ENCODE measurements around the gene OR2D2. TPM values are rescaled to one million over a fixed set of nuclear protein-coding genes. Genes with fewer than 3 reads are reported as not detected.

OR2D2 gene
- total RNA-seq, 4 donors from 2014 or later, result 0.28 TPM; not detected in 3

DNA sequence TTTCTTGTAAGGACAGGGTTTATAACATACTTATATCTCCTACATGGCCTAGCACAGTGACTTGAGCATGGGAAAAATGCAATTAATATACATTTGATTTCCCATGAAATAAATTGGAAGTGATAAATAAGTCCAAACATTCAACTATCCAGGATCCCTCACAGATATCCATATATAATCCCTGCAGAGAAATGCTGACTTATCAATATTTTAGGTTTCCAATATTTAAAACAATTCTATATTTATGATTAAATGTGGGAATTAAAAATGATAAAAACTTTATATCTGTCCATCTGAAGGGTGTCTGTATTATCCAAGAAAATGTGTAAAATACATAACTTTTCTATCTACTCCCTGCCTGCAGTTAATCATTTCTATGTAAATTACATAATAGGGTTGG, 9.5 kb downstream of the OR2D2 start:
- H3K9me3 ChIP-seq, result no peaks in the 10 kb centered on the region
- no peak overlapping the region for H3K27ac ChIP-seq
- intact Hi-C loops (cut with DNase I; ENCODE audit: low total_unique reads), result no loop called here
- TF ChIP-seq POLR2A (IDR thresholded peaks at IDR 0.05) (no peak), CTCF (IDR thresholded peaks at IDR 0.05) (no peak)
- no peaks in the 10 kb centered on the region for H3K4me1 ChIP-seq
- no peaks in the 10 kb centered on the region for H3K27me3 ChIP-seq
- H3K4me3 ChIP-seq, result no peak overlapping the region
- no peak for DNase-seq
- H3K36me3 ChIP-seq, result no peaks in the 10 kb centered on the region

GRCh38 chr11:6876914-6877313, 15.4 kb downstream of the OR2D2 start:
- Histone ChIP-seq H3K9me3 (no peaks in the 10 kb centered on the region), H3K27me3 (no peaks in the 10 kb centered on the region), H3K27ac (no peak overlapping the region), H3K4me3 (no peak overlapping the region), H3K4me1 (no peaks in the 10 kb centered on the region), H3K36me3 (no peaks in the 10 kb centered on the region)
- intact Hi-C loops (cut with DNase I; ENCODE audit: low total_unique reads), result no loop called here
- DNase-seq, result no peak
- TF ChIP-seq POLR2A (IDR thresholded peaks at IDR 0.05) (no peak), CTCF (IDR thresholded peaks at IDR 0.05) (no peak)

DNA sequence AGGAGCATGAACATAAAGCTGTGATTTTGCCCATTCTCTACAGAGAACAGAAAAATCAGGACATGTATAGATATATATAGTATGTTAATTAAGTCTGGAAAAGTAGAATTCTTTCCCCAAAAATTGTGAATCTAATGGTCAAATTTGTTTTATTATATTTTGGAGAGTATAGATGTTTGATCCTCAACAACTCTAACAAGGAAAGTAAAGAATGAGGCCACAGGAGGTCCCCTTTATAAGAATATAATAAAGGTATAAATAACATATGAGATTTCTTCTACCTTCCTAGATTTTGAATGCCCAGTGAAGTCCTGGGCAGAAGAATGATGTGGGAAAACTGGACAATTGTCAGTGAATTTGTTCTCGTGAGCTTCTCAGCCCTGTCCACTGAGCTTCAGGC, 16.0 kb downstream of the OR2D2 start, which contains the start of gene OR10A4:
Gene OR10A4 (plus strand): TSS at position 301 of the 400 bp plus-strand sequence. CDS start 23 bp downstream, at position 324.
- Histone ChIP-seq H3K9me3 (no peaks in the 10 kb centered on the region), H3K27ac (no peak within 1 kb of the TSS), H3K27me3 (no peaks in the 10 kb centered on the region), H3K4me3 (no peak within 1 kb of the TSS), H3K36me3 (no peaks in the 10 kb centered on the region), H3K4me1 (no peaks in the 10 kb centered on the region)
- TF ChIP-seq CTCF (IDR thresholded peaks at IDR 0.05), result no peak
- TF ChIP-seq POLR2A (IDR thresholded peaks at IDR 0.05), result no peak
- intact Hi-C loops (cut with DNase I; ENCODE audit: low total_unique reads), result no loop called here
- DNase-seq, result no peak

GRCh38 chr11:6875761-6876160, 16.5 kb downstream of the OR2D2 start:
- Histone ChIP-seq H3K27me3 (no peaks in the 10 kb centered on the region), H3K4me1 (no peaks in the 10 kb centered on the region), H3K9me3 (no peaks in the 10 kb centered on the region), H3K4me3 (no peak overlapping the region), H3K27ac (no peak overlapping the region), H3K36me3 (no peaks in the 10 kb centered on the region)
- TF ChIP-seq POLR2A (IDR thresholded peaks at IDR 0.05), result no peak
- TF ChIP-seq CTCF (IDR thresholded peaks at IDR 0.05), result no peak
- no peak for DNase-seq
- intact Hi-C loops (cut with DNase I; ENCODE audit: low total_unique reads), result no loop called here

- H3K4me1 ChIP-seq, result no peaks in the 10 kb centered on the region
- DNase-seq, result no peak
- H3K36me3 ChIP-seq, result no peaks in the 10 kb centered on the region
- no peaks in the 10 kb centered on the region for H3K9me3 ChIP-seq
- no peak for TF ChIP-seq POLR2A (IDR thresholded peaks at IDR 0.05)
- TF ChIP-seq CTCF (IDR thresholded peaks at IDR 0.05), result no peak
- intact Hi-C loops (cut with DNase I; ENCODE audit: low total_unique reads), result no loop called here
- no peaks in the 10 kb centered on the region for H3K27me3 ChIP-seq
- H3K4me3 ChIP-seq, result no peak overlapping the region
- no peak overlapping the region for H3K27ac ChIP-seq
Measured at GRCh38 chr11:6871278-6871677, 21.0 kb downstream of the OR2D2 start.
